ENCODE measurements around the gene FHOD3.

FHOD3 gene

DNA sequence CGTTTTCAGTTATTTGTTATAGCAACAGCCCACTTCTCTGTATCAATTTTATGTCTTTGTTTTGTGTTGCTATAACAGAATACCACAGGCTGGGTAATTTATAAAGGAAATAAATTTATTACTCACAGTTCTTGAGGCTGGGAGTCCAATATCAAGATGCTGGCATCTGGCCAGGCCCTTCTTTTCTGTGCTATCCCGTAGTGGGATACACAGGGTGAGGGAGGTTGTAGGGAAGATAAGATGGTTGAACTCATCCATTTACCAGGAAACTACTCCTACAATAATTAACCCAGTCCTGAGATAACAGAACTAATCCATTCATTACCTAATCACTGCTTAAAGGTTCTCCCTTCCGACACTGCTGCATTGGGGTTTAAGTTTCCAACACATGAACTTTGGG lies 310.6 kb downstream of the FHOD3 start:
- DNase-seq, result no peak

DNA sequence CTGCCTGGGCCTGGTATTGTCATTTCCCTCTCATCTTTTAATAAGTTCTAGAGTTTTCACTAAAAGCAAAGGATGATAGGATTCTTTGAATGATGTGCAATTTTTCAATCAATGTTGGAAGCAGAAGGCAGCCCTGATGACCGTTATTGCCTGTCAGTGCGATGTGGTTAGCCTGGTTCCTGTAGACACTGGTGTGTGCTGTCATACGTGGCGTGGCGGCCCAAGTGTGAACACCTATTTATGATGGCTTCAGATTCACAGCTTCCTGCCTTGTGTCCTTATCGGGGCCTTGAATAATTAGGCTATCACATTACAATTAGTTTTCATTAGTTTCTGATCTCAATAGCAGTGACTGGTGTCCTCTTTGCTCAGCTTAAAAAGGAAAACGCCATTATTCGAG lies 312.7 kb downstream of the FHOD3 start:
- DNase-seq, result no peak

DNA sequence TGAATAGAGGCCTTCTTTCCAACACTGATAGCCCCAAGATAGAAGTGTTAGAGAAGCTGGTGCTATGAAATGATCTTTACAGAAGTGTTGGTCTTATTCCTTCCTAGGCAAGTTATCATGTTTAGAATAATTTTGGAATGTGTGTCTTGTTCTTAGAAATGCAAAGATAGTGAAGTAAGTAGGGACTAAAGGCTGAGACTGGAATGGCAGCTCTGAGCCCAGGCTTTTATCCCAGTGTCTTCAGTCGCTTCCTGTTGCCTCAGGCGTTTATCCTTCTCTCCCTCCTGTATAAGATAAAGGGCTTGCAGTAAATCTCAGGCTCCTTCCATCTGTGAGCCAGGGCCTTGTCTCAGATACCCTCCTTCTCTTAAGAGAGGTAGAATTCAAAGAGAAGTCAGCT lies 313.1 kb downstream of the FHOD3 start:
- no peak for DNase-seq

DNA sequence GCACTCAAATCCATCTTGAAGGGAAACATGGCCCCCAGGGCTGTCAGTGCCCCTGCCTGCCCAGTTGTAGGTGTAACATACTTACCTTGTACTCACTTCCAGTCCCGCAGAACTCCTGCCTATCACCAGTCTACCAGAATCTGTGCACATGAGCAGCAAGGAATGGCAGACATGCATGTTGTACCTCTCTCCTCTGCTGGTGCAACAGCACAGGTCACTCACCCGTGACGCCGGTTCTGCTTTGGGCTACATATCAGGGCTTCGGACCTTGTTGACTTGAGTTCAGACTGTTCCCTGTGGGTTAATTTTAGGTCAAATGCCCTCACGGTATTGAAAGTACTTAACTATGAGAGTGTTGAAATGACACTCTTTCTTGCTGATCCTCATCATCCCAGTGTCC lies 315.6 kb downstream of the FHOD3 start:
- DNase-seq, result no peak

DNA sequence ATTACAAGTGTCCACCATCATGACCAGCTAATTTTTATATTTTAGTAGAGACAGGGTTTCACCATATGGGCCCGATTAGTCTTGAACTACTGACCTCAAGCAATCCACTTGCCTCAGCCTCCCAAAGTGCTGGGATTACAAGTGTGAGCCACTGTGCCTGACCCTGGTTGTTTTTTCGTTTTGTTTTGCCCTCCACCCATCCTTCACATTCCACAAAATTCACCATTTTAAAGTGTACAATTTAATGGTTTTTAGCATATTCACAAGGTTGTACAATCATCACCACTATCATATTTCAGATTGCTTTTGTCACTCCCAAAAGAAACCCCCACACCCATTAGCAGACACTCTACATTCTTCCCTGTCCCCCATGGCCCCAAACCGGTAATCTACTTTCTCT lies 316.3 kb downstream of the FHOD3 start:
- DNase-seq, result no peak

DNA sequence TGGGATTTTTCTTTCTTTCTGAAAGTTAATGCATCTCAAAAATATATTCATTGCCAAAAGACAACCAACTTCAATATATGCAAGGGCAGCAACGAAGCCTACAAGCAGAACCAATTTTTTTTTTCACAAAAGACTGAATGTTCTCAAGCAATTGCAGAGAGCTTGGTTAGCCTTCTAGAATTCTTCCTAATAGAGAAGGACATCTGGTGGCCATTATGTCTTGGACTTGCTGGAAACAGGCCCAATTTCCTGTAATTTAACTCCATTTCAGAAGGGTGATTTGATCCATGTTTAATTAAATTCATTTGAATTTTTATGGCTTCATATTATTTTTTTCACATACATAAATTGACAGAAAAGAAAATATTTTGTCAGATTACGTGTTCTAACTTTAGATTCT lies 323.3 kb downstream of the FHOD3 start:
- no peak for DNase-seq

DNA sequence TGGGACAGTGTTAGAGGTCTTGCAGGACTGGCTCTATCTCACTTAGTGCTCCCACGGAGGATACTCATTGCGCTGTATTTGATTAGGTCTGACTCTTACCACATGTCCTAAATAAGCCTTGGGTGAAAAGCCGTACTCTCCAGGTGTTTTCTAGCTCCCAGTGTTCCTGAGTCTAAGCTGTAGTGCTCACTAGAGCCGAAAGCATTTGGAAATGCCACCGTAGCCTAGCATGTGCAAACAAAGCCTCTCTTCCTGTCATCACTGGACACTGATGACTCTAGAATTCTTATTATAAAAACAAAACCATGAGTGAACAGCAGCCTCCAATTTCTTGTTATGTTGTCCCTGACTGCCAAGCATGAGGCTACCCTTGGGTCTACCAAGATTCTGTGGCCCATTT lies 325.1 kb downstream of the FHOD3 start:
- no peak for DNase-seq

DNA sequence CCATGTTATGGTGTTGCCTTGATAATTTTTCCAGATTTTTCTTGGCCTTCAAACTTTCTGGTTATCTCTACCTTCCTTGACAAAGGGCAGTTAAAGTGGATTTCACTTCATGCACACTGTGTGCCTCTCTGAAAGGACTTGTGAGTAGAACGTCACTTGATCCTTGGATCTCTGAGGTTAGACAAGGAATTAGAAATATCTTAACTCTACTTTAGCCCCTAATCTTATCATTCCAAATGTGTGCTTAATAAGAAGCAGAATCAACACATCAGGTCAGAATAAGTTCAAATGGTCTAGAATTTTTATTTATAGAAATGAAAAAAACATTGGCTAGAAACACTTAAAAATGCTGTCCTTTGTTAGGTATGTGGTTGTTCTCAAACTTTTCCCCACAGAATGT lies 325.6 kb downstream of the FHOD3 start:
- DNase-seq, result no peak

DNA sequence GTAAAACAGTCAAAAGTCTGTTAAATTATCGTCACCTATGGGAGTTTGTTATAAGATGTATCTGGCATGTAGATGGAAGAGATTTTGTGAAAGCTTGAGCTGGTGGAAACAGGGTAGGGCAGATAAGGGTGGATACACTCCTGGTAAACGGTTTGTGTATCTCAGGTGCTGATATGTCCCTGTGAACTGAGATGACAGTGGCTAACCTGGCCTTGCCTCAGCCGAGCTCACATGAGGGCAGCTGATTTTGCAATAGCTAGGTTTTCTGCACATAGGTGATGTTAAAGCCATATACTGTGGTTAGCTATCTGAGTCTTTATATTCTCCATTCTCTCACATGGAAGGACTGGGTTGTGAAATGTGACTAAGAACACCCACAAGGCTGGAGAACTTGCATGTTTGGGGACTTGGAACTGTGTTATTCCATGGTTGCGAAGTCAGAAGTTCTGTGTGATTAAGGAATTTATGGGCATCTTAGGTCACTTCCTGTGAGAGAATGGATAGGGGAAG lies 326.2 kb downstream of the FHOD3 start:
- DNase-seq, result no peak

DNA sequence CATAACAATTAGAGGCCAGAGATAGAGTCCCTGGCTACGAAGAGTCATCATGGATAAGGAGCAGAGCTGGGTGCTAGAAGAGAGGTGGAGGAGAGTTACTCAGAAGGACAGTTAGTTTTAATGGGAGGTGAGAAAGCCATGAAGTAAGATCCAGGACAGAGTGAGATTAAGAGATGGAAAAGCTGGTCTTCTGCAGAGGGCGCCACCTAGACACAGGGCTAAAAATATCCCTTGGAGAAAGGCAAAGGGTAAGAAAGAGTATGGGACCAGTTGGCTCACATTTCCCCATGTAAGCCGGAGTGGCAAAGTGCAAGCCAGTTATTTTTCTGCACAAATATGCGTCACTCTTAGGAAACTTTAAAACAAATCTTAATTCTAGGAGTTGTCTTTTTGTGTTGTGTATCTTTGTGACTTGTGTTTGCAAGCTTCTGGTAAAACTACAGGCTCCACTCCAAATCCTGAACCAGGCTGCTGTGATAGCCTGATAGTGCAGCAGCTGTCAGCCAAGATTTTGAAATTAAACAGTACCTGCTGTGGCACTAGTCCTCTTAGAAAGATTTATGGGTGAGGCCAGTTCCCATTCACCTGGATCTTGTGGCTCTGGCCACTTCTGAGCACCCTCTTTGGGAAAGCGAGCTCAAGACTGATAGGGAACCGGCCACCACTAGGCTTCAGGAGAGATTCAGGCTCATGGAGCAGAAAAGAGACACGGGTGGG lies 327.1 kb downstream of the FHOD3 start:
- no peak for DNase-seq

DNA sequence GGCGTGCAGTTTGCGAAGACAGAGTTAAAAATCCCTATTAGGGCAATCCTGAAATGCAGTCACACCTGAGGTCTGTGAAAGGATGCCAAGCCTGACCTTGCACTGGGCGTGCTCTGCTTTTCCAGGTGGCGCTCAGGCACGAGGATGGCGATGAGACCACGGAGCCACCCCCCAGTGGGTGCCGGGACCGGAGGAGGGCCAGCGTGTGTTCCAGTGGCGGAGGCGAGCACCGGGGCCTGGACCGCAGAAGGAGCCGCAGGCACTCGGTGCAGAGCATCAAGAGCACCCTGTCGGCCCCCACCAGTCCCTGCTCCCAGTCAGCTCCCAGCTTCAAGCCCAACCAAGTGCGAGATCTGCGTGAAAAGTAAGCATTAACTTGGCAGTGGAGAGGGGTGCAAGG lies 327.9 kb downstream of the FHOD3 start:
- DNase-seq, result no peak

DNA sequence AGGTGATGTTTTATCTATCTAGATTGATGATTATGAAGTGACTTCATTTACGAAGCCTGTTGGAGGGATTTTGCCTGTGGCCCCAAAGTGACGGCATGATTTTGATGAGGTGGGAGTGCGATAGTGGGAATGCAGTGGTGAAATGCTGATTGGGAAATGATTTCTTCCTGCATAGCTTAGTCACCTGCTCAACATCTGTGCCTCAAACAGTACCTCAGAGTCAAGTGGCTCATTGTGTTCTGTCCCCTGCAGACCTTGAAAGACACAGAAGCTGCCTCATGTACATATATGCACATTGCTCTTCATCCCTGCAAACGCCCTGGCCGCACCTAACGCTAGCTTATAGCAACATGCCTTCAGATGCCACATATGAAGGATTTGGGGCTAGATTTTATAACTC lies 330.1 kb downstream of the FHOD3 start:
- no peak for DNase-seq

DNA sequence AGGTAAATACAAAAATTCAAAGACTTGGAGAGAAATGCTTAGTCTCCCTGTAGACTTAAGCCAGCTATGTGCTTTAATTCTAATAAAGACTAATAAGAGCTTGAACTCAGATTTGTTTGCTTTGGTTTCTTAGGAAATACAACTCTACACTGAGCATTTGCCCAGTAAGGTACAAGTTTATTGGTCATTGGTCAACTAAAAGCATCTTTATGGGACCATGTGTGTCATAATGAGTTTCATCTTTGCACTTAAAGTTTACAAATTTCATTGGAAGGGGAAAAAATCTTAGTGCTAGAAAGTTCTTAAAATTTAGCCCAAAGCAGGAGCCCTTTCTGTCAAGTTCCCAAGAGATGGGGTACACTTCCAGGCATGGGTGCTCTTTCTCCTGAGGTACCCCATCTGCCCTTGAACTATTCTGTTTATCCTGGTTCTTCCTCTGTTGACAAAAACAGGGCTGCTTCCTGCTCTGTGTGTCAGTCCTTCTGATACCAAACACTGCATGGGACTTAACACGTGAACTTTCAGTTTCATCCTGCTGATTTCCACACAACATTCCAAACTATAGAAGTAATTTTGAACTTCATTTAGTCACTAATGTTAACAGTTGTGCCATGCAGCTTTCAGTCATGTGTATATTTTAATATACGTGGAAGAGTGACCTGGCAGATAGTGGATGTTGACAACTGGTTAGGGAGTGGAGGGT lies 331.1 kb downstream of the FHOD3 start:
- DNase-seq, result no peak

DNA sequence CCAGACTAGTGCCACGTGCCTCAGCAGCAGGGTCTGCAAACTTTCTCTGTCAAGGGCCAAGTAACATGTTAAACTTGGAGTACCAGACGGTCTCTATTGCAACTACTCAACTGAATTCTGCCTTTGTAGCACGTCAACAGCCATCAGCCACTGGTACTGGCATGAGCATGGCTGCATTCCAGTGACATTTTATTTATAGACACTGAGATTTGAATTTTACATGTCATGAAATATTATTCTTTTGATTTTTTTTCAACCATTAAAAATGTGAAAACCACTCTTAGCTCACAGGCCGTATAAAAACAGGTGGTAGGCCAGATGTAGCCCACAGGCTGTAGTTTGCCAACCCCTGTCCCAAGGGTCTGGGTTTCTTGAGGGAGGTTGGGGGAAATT lies 331.6 kb downstream of the FHOD3 start:
- DNase-seq, result no peak

DNA sequence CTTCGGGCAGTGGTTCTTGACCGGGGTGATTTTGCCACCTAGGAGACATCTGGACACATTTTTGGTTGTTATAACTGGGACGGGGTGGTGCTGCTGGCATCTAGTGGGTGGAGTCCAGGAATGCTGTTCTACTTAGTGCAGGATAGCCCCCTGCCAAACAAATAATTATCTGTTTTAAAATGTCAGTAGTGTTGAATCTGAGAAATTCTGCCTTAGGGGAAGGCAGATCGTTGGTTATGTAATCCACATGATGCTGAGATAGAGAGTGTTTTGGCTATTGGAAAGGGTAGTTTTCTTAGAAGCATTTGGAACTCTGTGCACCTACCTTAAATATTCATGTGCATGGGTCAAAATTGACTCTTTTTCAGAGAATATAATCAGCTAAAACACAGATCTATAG lies 332.3 kb downstream of the FHOD3 start:
- no peak for DNase-seq

DNA sequence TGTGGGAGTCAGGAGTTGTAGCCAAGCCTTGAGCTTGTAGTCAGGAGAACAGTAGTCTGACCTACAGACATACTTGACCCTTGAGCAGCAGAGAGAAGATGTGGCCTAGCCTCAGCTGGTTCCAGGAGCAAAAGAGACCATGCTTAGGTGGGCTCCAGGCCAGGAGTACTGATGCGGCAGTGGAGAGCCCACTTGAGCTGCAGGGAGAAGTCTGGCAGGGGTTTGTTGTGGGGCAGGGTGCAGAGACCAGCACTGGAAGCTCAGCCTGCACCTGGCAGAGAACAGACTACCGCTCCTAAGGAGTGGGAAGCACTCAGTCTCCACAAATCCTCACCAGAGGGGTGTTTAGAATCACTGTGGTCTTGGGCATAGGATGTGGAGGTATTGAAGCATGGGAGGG lies 333.4 kb downstream of the FHOD3 start:
- no peak for DNase-seq

DNA sequence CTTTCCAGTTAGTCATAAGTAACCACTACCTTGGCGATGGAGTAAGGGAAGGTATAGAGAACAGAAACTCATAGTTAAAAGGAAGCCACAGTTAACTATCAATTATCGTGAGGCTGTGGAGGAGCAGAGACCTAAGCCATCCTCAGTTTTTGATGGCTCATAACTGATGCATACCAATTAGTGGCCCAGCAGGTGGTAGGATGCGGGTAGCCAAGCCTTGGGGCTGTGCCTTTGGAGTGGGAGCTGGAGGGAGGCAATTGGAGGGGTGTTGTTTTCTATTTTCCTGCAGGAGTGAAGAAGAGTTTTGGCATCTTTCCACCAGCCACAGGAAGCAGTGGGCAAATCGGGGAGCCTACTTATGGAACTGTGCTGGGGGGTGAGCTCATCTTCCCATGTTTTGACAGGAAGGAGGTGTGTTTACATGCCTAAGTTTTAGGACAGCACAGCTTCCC lies 336.5 kb downstream of the FHOD3 start:
- DNase-seq, result no peak

DNA sequence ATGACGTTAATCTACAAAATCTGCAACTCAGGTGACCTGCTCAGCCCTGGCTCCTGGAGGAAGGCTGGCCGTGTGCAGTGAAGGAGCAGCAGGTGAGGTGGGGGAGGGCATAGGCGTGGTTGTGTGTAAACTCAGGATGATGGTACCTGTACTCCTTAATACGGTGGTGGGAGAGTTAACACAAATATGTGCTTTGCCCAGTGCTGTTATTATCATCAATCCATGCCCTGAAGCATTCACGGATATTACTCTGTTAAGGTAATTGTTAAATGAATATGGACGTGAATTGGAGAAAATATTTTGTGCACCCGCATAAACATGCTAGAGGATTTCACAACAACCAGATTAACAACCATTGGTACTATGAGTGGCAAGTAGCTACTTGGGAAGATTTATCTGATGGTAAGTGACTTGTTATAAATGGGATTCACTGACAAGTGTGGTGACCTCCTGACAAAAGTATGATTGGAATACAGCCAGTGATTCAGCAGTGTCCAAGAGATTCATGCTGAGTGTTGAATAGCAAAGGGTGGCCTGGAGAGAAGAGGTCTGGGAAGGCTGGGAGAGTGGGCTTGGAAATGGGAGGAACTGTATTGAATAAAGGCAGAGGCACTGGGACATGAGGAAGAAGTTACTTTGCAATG lies 337.2 kb downstream of the FHOD3 start:
- no peak for DNase-seq

DNA sequence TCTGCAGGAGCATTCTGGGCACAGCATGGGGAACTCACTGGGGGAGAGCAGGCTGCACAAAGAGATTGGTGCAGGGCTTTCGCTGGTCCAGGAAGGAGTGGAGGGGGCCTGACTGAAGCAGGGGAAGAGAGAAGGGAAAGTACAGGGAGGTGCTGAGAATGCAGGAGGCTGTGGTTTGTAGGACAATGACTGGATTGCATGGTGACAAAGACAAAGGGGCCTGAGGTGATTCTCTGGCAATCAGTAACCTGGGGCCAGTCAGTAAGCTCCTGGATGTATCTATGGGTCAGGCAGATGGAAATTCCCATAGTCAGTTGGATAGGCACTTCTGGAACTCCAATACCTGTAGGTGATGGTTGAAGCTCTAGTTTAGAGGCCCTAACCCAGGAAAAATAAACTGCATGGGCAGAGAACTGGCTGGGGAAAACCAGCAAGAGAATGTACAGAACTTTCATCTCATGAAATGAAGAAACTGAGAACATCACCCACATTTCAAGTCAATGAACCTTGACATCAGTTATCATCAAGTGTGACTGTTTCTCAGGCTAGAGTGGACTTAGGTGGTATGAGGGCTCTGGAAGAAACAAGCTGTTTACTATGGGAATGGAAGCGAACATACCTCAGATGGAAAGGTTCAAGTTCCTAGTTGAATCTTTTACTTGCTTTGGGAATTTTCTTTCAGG lies 338.0 kb downstream of the FHOD3 start:
- DNase-seq, result no peak

DNA sequence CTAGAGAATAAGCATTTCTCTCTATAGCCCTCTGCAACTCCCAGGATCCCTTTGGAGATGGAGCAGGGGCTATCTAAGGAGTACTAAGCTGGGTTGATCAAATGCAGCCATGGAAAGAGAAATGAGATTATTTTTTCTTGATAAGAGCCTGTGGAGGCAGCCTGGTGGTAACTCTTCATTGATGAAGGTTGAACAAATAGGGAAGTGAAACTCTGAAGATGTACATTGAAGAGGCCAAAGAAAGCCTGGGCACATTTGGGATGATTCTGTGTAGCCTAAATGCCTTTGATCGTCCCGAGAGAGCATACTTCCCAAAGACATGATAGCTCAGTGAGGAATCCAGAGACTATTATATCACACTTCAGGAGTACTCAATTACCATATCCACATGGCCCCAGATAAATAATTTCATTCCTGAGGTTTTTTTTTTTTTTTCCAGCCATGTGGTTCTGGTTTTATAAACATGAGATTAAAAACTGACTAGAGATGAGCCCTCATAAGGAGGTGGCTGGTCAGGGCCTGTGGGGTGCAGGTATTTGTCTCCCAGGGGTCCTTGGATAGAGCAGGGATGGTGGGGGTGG lies 338.8 kb downstream of the FHOD3 start:
- DNase-seq, result no peak

DNA sequence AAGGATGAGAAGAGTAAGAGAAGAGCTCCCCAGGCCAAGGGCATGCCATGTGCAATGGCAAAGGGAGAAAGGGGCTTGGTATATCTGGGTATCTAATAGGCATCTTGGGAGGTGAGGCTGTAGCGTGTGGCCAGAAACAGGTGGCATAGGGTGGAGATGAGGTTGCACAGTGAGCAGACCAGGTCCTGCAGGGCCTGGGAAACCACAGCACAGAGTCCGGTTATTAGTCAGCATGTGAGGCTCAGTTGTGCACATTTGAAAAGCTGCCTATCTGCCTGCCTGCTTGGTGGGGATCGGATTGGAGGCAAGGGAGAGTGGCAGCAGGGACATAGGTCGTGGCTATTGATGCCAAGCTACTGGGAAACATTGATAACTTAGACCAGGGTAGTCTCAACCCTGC lies 340.7 kb downstream of the FHOD3 start:
- DNase-seq, result no peak

DNA sequence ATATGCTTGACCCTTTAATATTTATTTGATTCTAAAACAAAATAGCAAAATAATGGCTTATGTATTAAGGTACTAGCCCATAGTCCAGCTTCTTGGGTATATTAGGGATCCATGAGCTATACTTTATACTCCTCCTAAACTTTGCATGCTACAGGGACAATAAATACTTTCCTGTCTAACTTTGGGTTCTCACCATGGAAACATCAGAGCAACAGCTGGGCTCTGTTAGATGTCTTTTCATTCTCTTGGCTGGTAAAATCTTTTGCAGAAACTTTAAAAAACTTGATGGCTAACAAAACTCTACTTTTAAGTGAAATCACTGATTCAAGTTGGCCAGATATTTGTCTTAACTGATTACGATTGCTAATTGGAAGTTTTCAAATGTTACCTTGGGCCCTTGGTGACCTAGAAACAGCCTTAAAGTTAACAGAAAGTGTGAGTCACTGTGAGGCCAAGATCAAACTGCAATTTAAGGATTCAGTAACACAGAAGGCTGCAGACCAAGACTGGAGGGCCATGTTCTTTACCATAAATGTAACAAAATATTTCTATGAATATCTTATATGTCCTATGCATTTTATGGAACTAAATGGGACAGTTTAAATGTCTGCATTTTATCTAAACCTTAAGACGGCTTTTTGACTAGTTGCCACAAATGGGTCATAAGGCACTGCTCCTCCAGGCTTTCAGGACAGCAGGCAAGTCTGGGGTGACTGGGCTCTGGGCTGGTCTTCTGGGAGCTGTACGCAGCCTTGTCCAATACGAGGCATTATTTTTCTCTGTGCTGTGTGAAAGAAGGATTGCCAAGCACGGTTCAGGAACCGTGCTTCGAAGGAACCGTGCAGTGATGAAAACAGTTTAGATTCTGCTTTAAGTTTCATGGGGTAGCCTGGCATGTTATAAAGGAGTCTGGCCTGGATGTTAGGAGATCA lies 342.8 kb downstream of the FHOD3 start:
- no peak for DNase-seq

Measured in stimulated activated CD4-positive, alpha-beta T cell treated with anti-CD3 and anti-CD28 coated beads, Interleukin-2, amount 100 ng/mL, for 48 hours (primary cell).